ENCODE measurements around the gene ILKAP. TPM values are rescaled to one million over a fixed set of nuclear protein-coding genes. Genes with fewer than 3 reads are reported as not detected.

The ILKAP gene
- polyA plus RNA-seq, 1 donor from 2014 or later = 78.5 TPM

DNA sequence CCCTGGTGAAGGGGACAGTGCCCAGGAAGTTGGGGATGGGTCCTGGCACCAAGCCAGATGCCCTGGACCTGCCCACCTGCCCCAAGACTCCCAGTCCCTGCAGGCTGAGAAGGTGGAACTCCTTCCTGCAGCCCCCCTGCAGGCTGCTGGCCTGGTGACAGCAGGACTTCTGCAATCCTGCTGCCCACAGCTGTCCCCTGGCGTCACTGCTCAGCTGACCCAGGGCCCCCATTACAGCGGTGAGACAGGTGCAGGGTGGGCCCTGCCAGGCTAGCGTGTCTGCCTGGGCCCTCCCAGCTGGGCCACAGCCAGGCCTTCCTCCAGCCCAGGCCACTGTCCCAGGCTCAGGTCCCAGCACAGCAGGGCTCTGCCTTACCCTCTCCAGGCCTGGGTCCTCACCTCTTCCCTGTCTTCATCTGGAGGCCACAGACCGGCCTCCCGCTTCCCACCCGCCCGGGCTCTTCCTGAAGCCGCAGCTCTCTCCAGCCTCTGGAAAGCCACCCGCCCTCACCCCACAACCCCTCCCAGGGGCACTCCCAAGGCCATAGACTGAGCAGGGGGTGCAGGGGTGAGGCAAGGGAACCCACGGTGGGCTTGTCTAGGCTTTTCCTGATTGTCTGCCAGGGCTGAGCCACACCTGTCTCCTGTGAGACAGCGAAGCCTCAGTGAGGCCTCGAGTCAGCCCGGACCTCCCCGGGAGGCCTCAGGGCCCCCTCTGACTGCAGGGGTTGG lies 53.5 kb downstream of the ILKAP start:
- no peak overlapping the region for H3K4me3 ChIP-seq (ENCODE audit: low read length)
- H3F3A ChIP-seq (ENCODE audit: insufficient read depth, low read length, poor library complexity, severe bottlenecking) = no peaks in the 10 kb centered on the region
- TF ChIP-seq EP300 (conservative IDR thresholded peaks at IDR 0.05; ENCODE audit: poor library complexity, severe bottlenecking) = no peak
- no peak for TF ChIP-seq EZH2 (IDR thresholded peaks at IDR 0.05; ENCODE audit: borderline replicate concordance, insufficient read depth, low read length, poor library complexity, severe bottlenecking)
- no peak for TF ChIP-seq RAD21 (conservative IDR thresholded peaks at IDR 0.05)
- TF ChIP-seq SMC3 (conservative IDR thresholded peaks at IDR 0.05; ENCODE audit: poor library complexity) = no peak
- TF ChIP-seq, protein P1, sequence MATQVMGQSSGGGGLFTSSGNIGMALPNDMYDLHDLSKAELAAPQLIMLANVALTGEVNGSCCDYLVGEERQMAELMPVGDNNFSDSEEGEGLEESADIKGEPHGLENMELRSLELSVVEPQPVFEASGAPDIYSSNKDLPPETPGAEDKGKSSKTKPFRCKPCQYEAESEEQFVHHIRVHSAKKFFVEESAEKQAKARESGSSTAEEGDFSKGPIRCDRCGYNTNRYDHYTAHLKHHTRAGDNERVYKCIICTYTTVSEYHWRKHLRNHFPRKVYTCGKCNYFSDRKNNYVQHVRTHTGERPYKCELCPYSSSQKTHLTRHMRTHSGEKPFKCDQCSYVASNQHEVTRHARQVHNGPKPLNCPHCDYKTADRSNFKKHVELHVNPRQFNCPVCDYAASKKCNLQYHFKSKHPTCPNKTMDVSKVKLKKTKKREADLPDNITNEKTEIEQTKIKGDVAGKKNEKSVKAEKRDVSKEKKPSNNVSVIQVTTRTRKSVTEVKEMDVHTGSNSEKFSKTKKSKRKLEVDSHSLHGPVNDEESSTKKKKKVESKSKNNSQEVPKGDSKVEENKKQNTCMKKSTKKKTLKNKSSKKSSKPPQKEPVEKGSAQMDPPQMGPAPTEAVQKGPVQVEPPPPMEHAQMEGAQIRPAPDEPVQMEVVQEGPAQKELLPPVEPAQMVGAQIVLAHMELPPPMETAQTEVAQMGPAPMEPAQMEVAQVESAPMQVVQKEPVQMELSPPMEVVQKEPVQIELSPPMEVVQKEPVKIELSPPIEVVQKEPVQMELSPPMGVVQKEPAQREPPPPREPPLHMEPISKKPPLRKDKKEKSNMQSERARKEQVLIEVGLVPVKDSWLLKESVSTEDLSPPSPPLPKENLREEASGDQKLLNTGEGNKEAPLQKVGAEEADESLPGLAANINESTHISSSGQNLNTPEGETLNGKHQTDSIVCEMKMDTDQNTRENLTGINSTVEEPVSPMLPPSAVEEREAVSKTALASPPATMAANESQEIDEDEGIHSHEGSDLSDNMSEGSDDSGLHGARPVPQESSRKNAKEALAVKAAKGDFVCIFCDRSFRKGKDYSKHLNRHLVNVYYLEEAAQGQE (IDR thresholded peaks at IDR 0.05; ENCODE audit: borderline replicate concordance) = no peak
- no peak for TF ChIP-seq TAF1 (IDR thresholded peaks at IDR 0.05; ENCODE audit: low read depth)
- TF ChIP-seq MXI1 (conservative IDR thresholded peaks at IDR 0.05; ENCODE audit: poor library complexity, severe bottlenecking) = no peak
- TF ChIP-seq, protein P2, sequence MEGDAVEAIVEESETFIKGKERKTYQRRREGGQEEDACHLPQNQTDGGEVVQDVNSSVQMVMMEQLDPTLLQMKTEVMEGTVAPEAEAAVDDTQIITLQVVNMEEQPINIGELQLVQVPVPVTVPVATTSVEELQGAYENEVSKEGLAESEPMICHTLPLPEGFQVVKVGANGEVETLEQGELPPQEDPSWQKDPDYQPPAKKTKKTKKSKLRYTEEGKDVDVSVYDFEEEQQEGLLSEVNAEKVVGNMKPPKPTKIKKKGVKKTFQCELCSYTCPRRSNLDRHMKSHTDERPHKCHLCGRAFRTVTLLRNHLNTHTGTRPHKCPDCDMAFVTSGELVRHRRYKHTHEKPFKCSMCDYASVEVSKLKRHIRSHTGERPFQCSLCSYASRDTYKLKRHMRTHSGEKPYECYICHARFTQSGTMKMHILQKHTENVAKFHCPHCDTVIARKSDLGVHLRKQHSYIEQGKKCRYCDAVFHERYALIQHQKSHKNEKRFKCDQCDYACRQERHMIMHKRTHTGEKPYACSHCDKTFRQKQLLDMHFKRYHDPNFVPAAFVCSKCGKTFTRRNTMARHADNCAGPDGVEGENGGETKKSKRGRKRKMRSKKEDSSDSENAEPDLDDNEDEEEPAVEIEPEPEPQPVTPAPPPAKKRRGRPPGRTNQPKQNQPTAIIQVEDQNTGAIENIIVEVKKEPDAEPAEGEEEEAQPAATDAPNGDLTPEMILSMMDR (IDR thresholded peaks at IDR 0.05; ENCODE audit: poor library complexity, severe bottlenecking) = no peak

DNA sequence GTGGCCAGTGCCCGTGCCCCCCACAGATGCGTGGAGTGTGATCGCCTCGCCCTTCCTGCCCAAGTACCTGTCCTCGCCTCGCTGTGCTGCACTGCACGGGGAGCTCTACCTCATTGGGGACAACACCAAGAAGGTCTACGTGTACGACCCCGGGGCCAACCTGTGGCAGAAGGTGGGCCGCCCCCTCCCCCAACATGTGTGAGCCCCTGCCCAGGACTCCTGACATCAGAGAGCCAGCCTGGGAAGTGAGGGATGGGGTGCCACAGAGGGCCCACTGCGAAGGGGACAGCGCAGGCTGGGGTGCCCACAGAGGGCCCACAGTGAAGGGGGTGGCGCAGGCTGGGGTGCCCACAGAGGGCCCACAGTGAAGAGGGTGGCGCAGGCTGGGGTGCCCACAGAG lies 54.5 kb downstream of the ILKAP start:
- H3F3A ChIP-seq (ENCODE audit: insufficient read depth, low read length, poor library complexity, severe bottlenecking) = no peaks in the 10 kb centered on the region
- no peak overlapping the region for H2AFZ ChIP-seq (ENCODE audit: low read depth, low read length)
- H3K9me3 ChIP-seq (ENCODE audit: low read length) = no peaks in the 10 kb centered on the region
- H3K36me3 ChIP-seq (ENCODE audit: insufficient read depth, low read length) = no peaks in the 10 kb centered on the region
- H3K79me2 ChIP-seq (replicated peaks; ENCODE audit: insufficient read depth, low read length) = no peaks in the 10 kb centered on the region
- H3K27ac ChIP-seq (ENCODE audit: low read length) = no peak overlapping the region
- no peaks in the 10 kb centered on the region for H3K27me3 ChIP-seq (ENCODE audit: insufficient read depth, low read depth, low read length)
- no peaks in the 10 kb centered on the region for H3K9me2 ChIP-seq (ENCODE audit: insufficient read depth, low read length)
- no peak overlapping the region for H3K4me3 ChIP-seq (ENCODE audit: low read length)
- H3K9ac ChIP-seq (ENCODE audit: low read length) = no peak overlapping the region
- no peak overlapping the region for H3K4me2 ChIP-seq (ENCODE audit: low read length)
- no peaks in the 10 kb centered on the region for H4K20me1 ChIP-seq (ENCODE audit: insufficient read depth)
- TF ChIP-seq MXI1 (conservative IDR thresholded peaks at IDR 0.05; ENCODE audit: poor library complexity, severe bottlenecking) (no peak), POLR2AphosphoS5 (IDR thresholded peaks at IDR 0.05) (no peak), TAF1 (IDR thresholded peaks at IDR 0.05; ENCODE audit: low read depth) (no peak), SMC3 (conservative IDR thresholded peaks at IDR 0.05; ENCODE audit: poor library complexity) (no peak), EP300 (conservative IDR thresholded peaks at IDR 0.05; ENCODE audit: poor library complexity, severe bottlenecking) (no peak), EZH2 (IDR thresholded peaks at IDR 0.05; ENCODE audit: borderline replicate concordance, insufficient read depth, low read length, poor library complexity, severe bottlenecking) (no peak), RAD21 (conservative IDR thresholded peaks at IDR 0.05) (no peak)
- TF ChIP-seq, protein P1 (IDR thresholded peaks at IDR 0.05; ENCODE audit: borderline replicate concordance) = no peak
- TF ChIP-seq, protein P2 (IDR thresholded peaks at IDR 0.05; ENCODE audit: poor library complexity, severe bottlenecking) = no peak

More for the DNA sequence above, 53.5 kb downstream of the ILKAP start:
- H3K27me3 ChIP-seq (ENCODE audit: insufficient read depth, low read depth, low read length) = no peaks in the 10 kb centered on the region
- H4K20me1 ChIP-seq (ENCODE audit: insufficient read depth) = no peaks in the 10 kb centered on the region
- H3K4me2 ChIP-seq (ENCODE audit: low read length) = no peak overlapping the region
- no peaks in the 10 kb centered on the region for H3K9me2 ChIP-seq (ENCODE audit: insufficient read depth, low read length)
- H3K27ac ChIP-seq (ENCODE audit: low read length) = no peak overlapping the region
- H2AFZ ChIP-seq (ENCODE audit: low read depth, low read length) = no peak overlapping the region
- H3K36me3 ChIP-seq (ENCODE audit: insufficient read depth, low read length) = no peaks in the 10 kb centered on the region
- H3K9ac ChIP-seq (ENCODE audit: low read length) = no peak overlapping the region
- H3K9me3 ChIP-seq (ENCODE audit: low read length) = no peaks in the 10 kb centered on the region
- no peaks in the 10 kb centered on the region for H3K79me2 ChIP-seq (replicated peaks; ENCODE audit: insufficient read depth, low read length)
